AG04450 (cell line): ENCODE data around the gene PRKAR2B. TPM values are rescaled to one million over a fixed set of nuclear protein-coding genes. Genes with fewer than 3 reads are reported as not detected.
"Not testable (repeated sequence)": the region's sequence is repeated elsewhere in the genome, so short reads cannot be mapped to it uniquely, and the experiment has no call there.

Source experiments
- CTCF ChIA-PET: fragments of 300-600, 350-600 bp; formaldehyde crosslinking; extraction: SDS; loops from one replicate; lab custom pipeline; 2022; ENCODE audit warnings: antibody characterized with exemption, inconsistent platforms; lab: Charles Lee
- POLR2A ChIA-PET: fragments of 350-600 bp; formaldehyde crosslinking; extraction: SDS; loops from one replicate; lab custom pipeline; 2021; ENCODE audit warnings: antibody characterized with exemption, inconsistent platforms; lab: Yijun Ruan, JAX
- DNase-seq: peaks from one replicate; pipeline ENCODE4 v3.0.0-alpha.2; 2011; ENCODE audit warnings: low read depth, low spot score
- H3K27ac ChIP-seq: one replicate; pipeline ENCODE4 v1.5.1; 2012; ENCODE audit warnings: low read depth, low read length, control low read depth
- H3K27me3 ChIP-seq: one replicate; pipeline ENCODE4 v1.6.0; 2012; ENCODE audit warnings: low read length; ENCODE audit not compliant: control insufficient read depth, insufficient read depth
- H3K4me3 ChIP-seq: 2 replicates; pipeline ENCODE4 v1.5.1; 2011; ENCODE audit warnings: mild to moderate bottlenecking, low read depth, low read length, control low read depth
- H3K9me3 ChIP-seq: 2 replicates; pipeline ENCODE4 v1.5.1; 2012; ENCODE audit warnings: low read length; ENCODE audit not compliant: control insufficient read depth, insufficient read depth
- CTCF ChIP-seq: IDR thresholded peaks from 2 replicates; pipeline ENCODE4 v1.5.1; 2011; ENCODE audit warnings: low read depth, low read length, control low read depth, inconsistent platforms
- polyA plus RNA-seq: library from polyadenylated mRNA; depleted of rRNA; stranded (reverse); fragments of >200 nt; gene quantifications from 2 replicates; pipeline ENCODE4 v1.2.3, GENCODE V29; 2011

Gene PRKAR2B
- polyA plus RNA-seq, 1 experiment: 13.0 TPM

GRCh38 chr7:107036535-107036934 lies 8.0 kb upstream of the PRKAR2B start:
- ChIA-PET CTCF (no interaction called here), POLR2A (no interaction called here)
- H3K9me3 ChIP-seq: no peaks in the 10 kb centered on the region
- H3K27ac ChIP-seq: no peak overlapping the region
- no peaks in the 10 kb centered on the region for H3K27me3 ChIP-seq
- no peak for TF ChIP-seq CTCF
- H3K4me3 ChIP-seq: no peak overlapping the region
- DNase-seq: no peak

GRCh38 chr7:107037717-107038603 lies 6.5 kb upstream of the PRKAR2B start:
- no peaks in the 10 kb centered on the region; the same call in 1 of the 2 replicates for H3K9me3 ChIP-seq
- ChIA-PET POLR2A (no interaction called here), CTCF (no interaction called here)
- TF ChIP-seq CTCF: no peak
- no peaks in the 10 kb centered on the region for H3K27me3 ChIP-seq
- H3K4me3 ChIP-seq: no peak overlapping the region
- DNase-seq: no peak
- no peak overlapping the region for H3K27ac ChIP-seq

- Histone ChIP-seq H3K4me3 (no peak overlapping the region), H3K27ac (no peak overlapping the region), H3K27me3 (no peaks in the 10 kb centered on the region), H3K9me3 (no peaks in the 10 kb centered on the region; the same call in 1 of the 2 replicates)
- POLR2A ChIA-PET: no interaction called here
- CTCF ChIA-PET: no interaction called here
- no peak for DNase-seq
- no peak for TF ChIP-seq CTCF
These were observed 5.2 kb upstream of the PRKAR2B start for GRCh38 chr7:107039199-107039900.

GRCh38 chr7:107041097-107041496 lies 3.4 kb upstream of the PRKAR2B start:
- no peak for TF ChIP-seq CTCF
- H3K4me3 ChIP-seq: no peak overlapping the region
- no peak overlapping the region for H3K27ac ChIP-seq
- H3K27me3 ChIP-seq: no peaks in the 10 kb centered on the region
- H3K9me3 ChIP-seq: no peaks in the 10 kb centered on the region; the same call in 1 of the 2 replicates
- ChIA-PET CTCF (interaction anchor here (0.7 kb wide), 1 partner anchor 578 kb away, joined by 3 read pairs; no protein-coding TSS in a partner anchor), POLR2A (no interaction called here)
- no peak for DNase-seq

- H3K27me3 ChIP-seq, POLR2A ChIA-PET, H3K27ac ChIP-seq, DNase-seq, H3K9me3 ChIP-seq, H3K4me3 ChIP-seq: not testable (repeated sequence)
- CTCF ChIA-PET: interaction anchor here (0.7 kb wide), 1 partner anchor 579 kb away, joined by 3 read pairs; no protein-coding TSS in a partner anchor
These were observed 2.7 kb upstream of the PRKAR2B start for GRCh38 chr7:107041764-107042163.

- H3K27ac ChIP-seq, H3K27me3 ChIP-seq, POLR2A ChIA-PET, CTCF ChIA-PET, DNase-seq, H3K9me3 ChIP-seq, H3K4me3 ChIP-seq: not testable (repeated sequence)
These were observed 2.1 kb upstream of the PRKAR2B start for GRCh38 chr7:107042326-107042910.
